Measurements from ENCODE around the gene EPYC. TPM values are rescaled to one million over a fixed set of nuclear protein-coding genes. Genes with fewer than 3 reads are reported as not detected.

EPYC gene
- total and polyA plus RNA-seq, 10 of the 15 experiments (the other 5 are each of a cell fraction or from before 2014, with no cell fraction given), result not detected

DNA sequence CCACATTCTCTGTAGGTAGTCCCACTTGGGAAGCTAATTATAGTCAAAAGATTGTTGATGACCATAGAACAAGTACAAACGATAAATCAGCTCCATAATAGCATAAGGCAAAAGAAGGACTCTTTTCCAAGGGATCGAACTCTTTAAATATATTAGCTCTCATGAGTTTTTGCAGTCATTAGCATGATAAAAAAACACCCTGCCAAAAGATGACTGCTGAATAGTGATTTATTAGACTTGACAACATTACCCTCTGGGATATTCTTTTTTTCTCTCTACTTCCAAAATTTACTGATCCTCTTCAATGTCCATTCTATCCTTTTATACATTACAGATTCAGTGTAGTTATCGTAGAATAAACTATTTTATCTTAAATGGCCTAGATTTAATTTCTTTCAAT, 14.2 kb downstream of the EPYC start (continued):
- TF ChIP-seq, protein P1, sequence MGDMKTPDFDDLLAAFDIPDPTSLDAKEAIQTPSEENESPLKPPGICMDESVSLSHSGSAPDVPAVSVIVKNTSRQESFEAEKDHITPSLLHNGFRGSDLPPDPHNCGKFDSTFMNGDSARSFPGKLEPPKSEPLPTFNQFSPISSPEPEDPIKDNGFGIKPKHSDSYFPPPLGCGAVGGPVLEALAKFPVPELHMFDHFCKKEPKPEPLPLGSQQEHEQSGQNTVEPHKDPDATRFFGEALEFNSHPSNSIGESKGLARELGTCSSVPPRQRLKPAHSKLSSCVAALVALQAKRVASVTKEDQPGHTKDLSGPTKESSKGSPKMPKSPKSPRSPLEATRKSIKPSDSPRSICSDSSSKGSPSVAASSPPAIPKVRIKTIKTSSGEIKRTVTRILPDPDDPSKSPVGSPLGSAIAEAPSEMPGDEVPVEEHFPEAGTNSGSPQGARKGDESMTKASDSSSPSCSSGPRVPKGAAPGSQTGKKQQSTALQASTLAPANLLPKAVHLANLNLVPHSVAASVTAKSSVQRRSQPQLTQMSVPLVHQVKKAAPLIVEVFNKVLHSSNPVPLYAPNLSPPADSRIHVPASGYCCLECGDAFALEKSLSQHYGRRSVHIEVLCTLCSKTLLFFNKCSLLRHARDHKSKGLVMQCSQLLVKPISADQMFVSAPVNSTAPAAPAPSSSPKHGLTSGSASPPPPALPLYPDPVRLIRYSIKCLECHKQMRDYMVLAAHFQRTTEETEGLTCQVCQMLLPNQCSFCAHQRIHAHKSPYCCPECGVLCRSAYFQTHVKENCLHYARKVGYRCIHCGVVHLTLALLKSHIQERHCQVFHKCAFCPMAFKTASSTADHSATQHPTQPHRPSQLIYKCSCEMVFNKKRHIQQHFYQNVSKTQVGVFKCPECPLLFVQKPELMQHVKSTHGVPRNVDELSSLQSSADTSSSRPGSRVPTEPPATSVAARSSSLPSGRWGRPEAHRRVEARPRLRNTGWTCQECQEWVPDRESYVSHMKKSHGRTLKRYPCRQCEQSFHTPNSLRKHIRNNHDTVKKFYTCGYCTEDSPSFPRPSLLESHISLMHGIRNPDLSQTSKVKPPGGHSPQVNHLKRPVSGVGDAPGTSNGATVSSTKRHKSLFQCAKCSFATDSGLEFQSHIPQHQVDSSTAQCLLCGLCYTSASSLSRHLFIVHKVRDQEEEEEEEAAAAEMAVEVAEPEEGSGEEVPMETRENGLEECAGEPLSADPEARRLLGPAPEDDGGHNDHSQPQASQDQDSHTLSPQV (IDR thresholded peaks at IDR 0.05), result no peak
- no peak for TF ChIP-seq ZSCAN29 (IDR thresholded peaks at IDR 0.05)
- TF ChIP-seq MYC (IDR thresholded peaks at IDR 0.05; ENCODE audit: insufficient read depth, insufficient read length, insufficient replicate concordance, low read length, severe bottlenecking), result no peak
- no peak for TF ChIP-seq SRF (IDR thresholded peaks at IDR 0.05; ENCODE audit: low read depth in 2 of 2, low read length in 2 of 2)
- no peak for TF ChIP-seq IKZF2 (IDR thresholded peaks at IDR 0.05)
- TF ChIP-seq, protein P2, sequence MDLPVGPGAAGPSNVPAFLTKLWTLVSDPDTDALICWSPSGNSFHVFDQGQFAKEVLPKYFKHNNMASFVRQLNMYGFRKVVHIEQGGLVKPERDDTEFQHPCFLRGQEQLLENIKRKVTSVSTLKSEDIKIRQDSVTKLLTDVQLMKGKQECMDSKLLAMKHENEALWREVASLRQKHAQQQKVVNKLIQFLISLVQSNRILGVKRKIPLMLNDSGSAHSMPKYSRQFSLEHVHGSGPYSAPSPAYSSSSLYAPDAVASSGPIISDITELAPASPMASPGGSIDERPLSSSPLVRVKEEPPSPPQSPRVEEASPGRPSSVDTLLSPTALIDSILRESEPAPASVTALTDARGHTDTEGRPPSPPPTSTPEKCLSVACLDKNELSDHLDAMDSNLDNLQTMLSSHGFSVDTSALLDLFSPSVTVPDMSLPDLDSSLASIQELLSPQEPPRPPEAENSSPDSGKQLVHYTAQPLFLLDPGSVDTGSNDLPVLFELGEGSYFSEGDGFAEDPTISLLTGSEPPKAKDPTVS (IDR thresholded peaks at IDR 0.05; ENCODE audit: low read depth, low read length), result no peak
- TF ChIP-seq FOXK2 (IDR thresholded peaks at IDR 0.05), result no peak
- no peak for TF ChIP-seq CBX3 (IDR thresholded peaks at IDR 0.05; ENCODE audit: borderline replicate concordance, low read depth)
- no peak for TF ChIP-seq RFX5 (IDR thresholded peaks at IDR 0.05; ENCODE audit: low read depth, low read length)
- TF ChIP-seq STAT1 (conservative IDR thresholded peaks at IDR 0.05), result no peak
- TF ChIP-seq, protein P3, sequence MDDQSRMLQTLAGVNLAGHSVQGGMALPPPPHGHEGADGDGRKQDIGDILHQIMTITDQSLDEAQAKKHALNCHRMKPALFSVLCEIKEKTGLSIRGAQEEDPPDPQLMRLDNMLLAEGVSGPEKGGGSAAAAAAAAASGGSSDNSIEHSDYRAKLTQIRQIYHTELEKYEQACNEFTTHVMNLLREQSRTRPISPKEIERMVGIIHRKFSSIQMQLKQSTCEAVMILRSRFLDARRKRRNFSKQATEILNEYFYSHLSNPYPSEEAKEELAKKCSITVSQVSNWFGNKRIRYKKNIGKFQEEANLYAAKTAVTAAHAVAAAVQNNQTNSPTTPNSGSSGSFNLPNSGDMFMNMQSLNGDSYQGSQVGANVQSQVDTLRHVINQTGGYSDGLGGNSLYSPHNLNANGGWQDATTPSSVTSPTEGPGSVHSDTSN (IDR thresholded peaks at IDR 0.05; ENCODE audit: insufficient replicate concordance, low read depth, low read length), result no peak
- no peak for TF ChIP-seq CREM (IDR thresholded peaks at IDR 0.05; ENCODE audit: low read depth)
- TF ChIP-seq HCFC1 (IDR thresholded peaks at IDR 0.05; ENCODE audit: low read length), result no peak
